ENCODE results near the gene CACYBP. TPM values are rescaled to one million over a fixed set of nuclear protein-coding genes. Genes with fewer than 3 reads are reported as not detected.

Gene CACYBP
- total RNA-seq, 1 donor from 2014 or later, result 77.4 TPM

- Histone ChIP-seq H3K27ac (peak overlapping the region; percentile 44 to 70), H3K27me3 (no peaks in the 10 kb centered on the region), H3K4me1 (peaks cover 3 to 26% of the 10 kb centered on the region in 2 donors), H3K4me3 (no peak overlapping the region), H3K9me3 (no peaks in the 10 kb centered on the region), H3K36me3 (no peaks in the 10 kb centered on the region)
- TF ChIP-seq CTCF (IDR thresholded peaks at IDR 0.05), result no peak
- intact Hi-C loops (cut with DNase I), result no loop called here
- no peak for DNase-seq (ENCODE audit: low spot score in 2 of 2)
Measured at GRCh38 chr1:174964261-174964971, 35.3 kb upstream of the CACYBP start.

- Histone ChIP-seq H3K4me1 (peaks cover 3 to 26% of the 10 kb centered on the region in 2 donors), H3K9me3 (no peaks in the 10 kb centered on the region), H3K27ac (peak overlapping the region; percentile 62 to 70), H3K36me3 (no peaks in the 10 kb centered on the region), H3K27me3 (no peaks in the 10 kb centered on the region), H3K4me3 (no peak overlapping the region)
- no peak for TF ChIP-seq CTCF (IDR thresholded peaks at IDR 0.05)
- intact Hi-C loops (cut with DNase I), result no loop called here
- DNase-seq (ENCODE audit: low spot score in 2 of 2), result no peak
Measured at GRCh38 chr1:174964972-174965361, 34.8 kb upstream of the CACYBP start.

GRCh38 chr1:174965362-174966007 lies 34.3 kb upstream of the CACYBP start:
- peaks cover 3 to 26% of the 10 kb centered on the region in 2 donors for H3K4me1 ChIP-seq
- H3K9me3 ChIP-seq, result no peaks in the 10 kb centered on the region
- H3K36me3 ChIP-seq, result no peaks in the 10 kb centered on the region
- intact Hi-C loops (cut with DNase I), result no loop called here
- H3K27me3 ChIP-seq, result no peaks in the 10 kb centered on the region
- no peak for TF ChIP-seq CTCF (IDR thresholded peaks at IDR 0.05)
- no peak for DNase-seq (ENCODE audit: low spot score in 2 of 2)
- H3K4me3 ChIP-seq, result peak overlapping the region in 1 of 2 donors; percentile 12
- peak overlapping the region; percentile 62 to 70 for H3K27ac ChIP-seq

GRCh38 chr1:174966008-174966572 lies 33.7 kb upstream of the CACYBP start:
- no peak for DNase-seq (ENCODE audit: low spot score in 2 of 2)
- Histone ChIP-seq H3K27ac (peak overlapping the region; percentile 62 to 70), H3K36me3 (no peaks in the 10 kb centered on the region), H3K4me3 (peak overlapping the region in 1 of 2 donors; percentile 12), H3K9me3 (no peaks in the 10 kb centered on the region), H3K27me3 (no peaks in the 10 kb centered on the region), H3K4me1 (peaks cover 3 to 26% of the 10 kb centered on the region in 2 donors)
- intact Hi-C loops (cut with DNase I), result no loop called here
- TF ChIP-seq CTCF (IDR thresholded peaks at IDR 0.05), result no peak

- intact Hi-C loops (cut with DNase I), result no loop called here
- DNase-seq (ENCODE audit: low spot score in 2 of 2), result no peak
- H3K4me3 ChIP-seq, result no peak overlapping the region
- H3K36me3 ChIP-seq, result no peaks in the 10 kb centered on the region
- H3K27ac ChIP-seq, result peak overlapping the region; percentile 10 to 57
- H3K27me3 ChIP-seq, result no peaks in the 10 kb centered on the region
- H3K4me1 ChIP-seq, result peaks cover 3 to 26% of the 10 kb centered on the region in 2 donors
- H3K9me3 ChIP-seq, result no peaks in the 10 kb centered on the region
- TF ChIP-seq CTCF (IDR thresholded peaks at IDR 0.05), result no peak
Measured at GRCh38 chr1:174967845-174968705, 31.7 kb upstream of the CACYBP start.
